ENCODE measurements around the gene ALPI. TPM values are rescaled to one million over a fixed set of nuclear protein-coding genes. Genes with fewer than 3 reads are reported as not detected.

The ALPI gene
- total RNA-seq, 1 experiment from 2014 or later = not detected

GRCh38 chr2:232415138-232415690 is 40.7 kb upstream of the ALPI start:
- H3K4me2 ChIP-seq (ENCODE audit: low read length) = 0 out of 2 replicates have a peak overlapping the region, but pooled peaks have one; percentile 10
- no peaks in the 10 kb centered on the region for H3K79me2 ChIP-seq (ENCODE audit: insufficient read depth, low read length)
- CTCF ChIA-PET = no interaction called here
- H3K4me3 ChIP-seq (replicated peaks in 1 of 2; ENCODE audit: low read depth in 1 of 2, low read length in 2 of 2) = no peak overlapping the region
- POLR2A ChIA-PET = no interaction called here
- H2AFZ ChIP-seq (ENCODE audit: low read depth, low read length, poor library complexity, severe bottlenecking) = no peak overlapping the region
- no peak overlapping the region for H3K27ac ChIP-seq (ENCODE audit: low read depth, low read length)
- DNase-seq (ENCODE audit: low read depth, low spot score) = no peak
- RAD21 ChIA-PET (ENCODE audit: low non-redundant PET in 1 of 2, low total read pairs in 2 of 2, uncharacterized antibody in 2 of 2, unreplicated experiment in 2 of 2) = no interaction called here
- no TSS peak for BruUV-seq (replicated peaks)
- H3K4me1 ChIP-seq (ENCODE audit: control insufficient read depth in 1 of 2, insufficient read depth in 2 of 2, low read length in 2 of 2) = peaks cover 5 to 14% of the 10 kb centered on the region in 2 experiments; a peak in 3 of 4 replicates
- intact Hi-C loops (cut with micrococcal nuclease) = no loop called here
- ATAC-seq = no peak
- no peaks in the 10 kb centered on the region for H3K9me3 ChIP-seq (ENCODE audit: control insufficient read depth in 1 of 2, insufficient read depth in 1 of 2, low read depth in 1 of 2, low read length in 2 of 2)
- H3K36me3 ChIP-seq (ENCODE audit: control insufficient read depth in 1 of 2, insufficient read depth in 2 of 2, low read length in 2 of 2) = no peaks in the 10 kb centered on the region
- no peaks in the 10 kb centered on the region for H4K20me1 ChIP-seq (ENCODE audit: insufficient read depth)
- no peak overlapping the region for H3K9ac ChIP-seq (ENCODE audit: low read length)
- H3K9me2 ChIP-seq (ENCODE audit: insufficient read depth) = no peaks in the 10 kb centered on the region
- H3K27me3 ChIP-seq (ENCODE audit: insufficient read depth, low read length) = no peaks in the 10 kb centered on the region
- TF ChIP-seq JUND (IDR thresholded peaks at IDR 0.05) (no peak), SIN3A (IDR thresholded peaks at IDR 0.05; ENCODE audit: low read depth) (no peak), SRF (IDR thresholded peaks at IDR 0.05; ENCODE audit: low read depth) (no peak), ELF1 (IDR thresholded peaks at IDR 0.05; ENCODE audit: borderline replicate concordance, low read depth) (no peak), YY1 (IDR thresholded peaks at IDR 0.05; ENCODE audit: extremely low read depth, insufficient replicate concordance, low read depth, low read length) (no peak), CEBPB (IDR thresholded peaks at IDR 0.05; ENCODE audit: low read depth) (no peak), EZH2phosphoT487 (IDR thresholded peaks at IDR 0.05; ENCODE audit: borderline replicate concordance) (no peak), RAD21 (IDR thresholded peaks at IDR 0.05; ENCODE audit: low read depth) (no peak), TCF7L2 (IDR thresholded peaks at IDR 0.05; ENCODE audit: borderline replicate concordance, extremely low read depth, insufficient read depth, insufficient read length) (no peak), POLR2A (IDR thresholded peaks at IDR 0.05; ENCODE audit: borderline replicate concordance, extremely low read depth, insufficient read depth, insufficient read length) (no peak), FOSL1 (IDR thresholded peaks at IDR 0.05; ENCODE audit: low read depth) (no peak), CBX3 (IDR thresholded peaks at IDR 0.05; ENCODE audit: low read depth) (no peak), CTCF (IDR thresholded peaks at IDR 0.05 in 2 of 3, conservative IDR thresholded peaks at IDR 0.05 in 1 of 3; ENCODE audit: borderline replicate concordance in 1 of 3, insufficient read depth in 1 of 3, low read depth in 2 of 3, low read length in 2 of 3) (no peak)
- TF ChIP-seq, protein P1, sequence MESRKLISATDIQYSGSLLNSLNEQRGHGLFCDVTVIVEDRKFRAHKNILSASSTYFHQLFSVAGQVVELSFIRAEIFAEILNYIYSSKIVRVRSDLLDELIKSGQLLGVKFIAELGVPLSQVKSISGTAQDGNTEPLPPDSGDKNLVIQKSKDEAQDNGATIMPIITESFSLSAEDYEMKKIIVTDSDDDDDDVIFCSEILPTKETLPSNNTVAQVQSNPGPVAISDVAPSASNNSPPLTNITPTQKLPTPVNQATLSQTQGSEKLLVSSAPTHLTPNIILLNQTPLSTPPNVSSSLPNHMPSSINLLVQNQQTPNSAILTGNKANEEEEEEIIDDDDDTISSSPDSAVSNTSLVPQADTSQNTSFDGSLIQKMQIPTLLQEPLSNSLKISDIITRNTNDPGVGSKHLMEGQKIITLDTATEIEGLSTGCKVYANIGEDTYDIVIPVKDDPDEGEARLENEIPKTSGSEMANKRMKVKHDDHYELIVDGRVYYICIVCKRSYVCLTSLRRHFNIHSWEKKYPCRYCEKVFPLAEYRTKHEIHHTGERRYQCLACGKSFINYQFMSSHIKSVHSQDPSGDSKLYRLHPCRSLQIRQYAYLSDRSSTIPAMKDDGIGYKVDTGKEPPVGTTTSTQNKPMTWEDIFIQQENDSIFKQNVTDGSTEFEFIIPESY (IDR thresholded peaks at IDR 0.05; ENCODE audit: extremely low read depth, insufficient replicate concordance, low read length) = no peak
- TF ChIP-seq, protein P2, sequence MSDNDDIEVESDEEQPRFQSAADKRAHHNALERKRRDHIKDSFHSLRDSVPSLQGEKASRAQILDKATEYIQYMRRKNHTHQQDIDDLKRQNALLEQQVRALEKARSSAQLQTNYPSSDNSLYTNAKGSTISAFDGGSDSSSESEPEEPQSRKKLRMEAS (IDR thresholded peaks at IDR 0.05) = no peak
- TF ChIP-seq, protein P3, sequence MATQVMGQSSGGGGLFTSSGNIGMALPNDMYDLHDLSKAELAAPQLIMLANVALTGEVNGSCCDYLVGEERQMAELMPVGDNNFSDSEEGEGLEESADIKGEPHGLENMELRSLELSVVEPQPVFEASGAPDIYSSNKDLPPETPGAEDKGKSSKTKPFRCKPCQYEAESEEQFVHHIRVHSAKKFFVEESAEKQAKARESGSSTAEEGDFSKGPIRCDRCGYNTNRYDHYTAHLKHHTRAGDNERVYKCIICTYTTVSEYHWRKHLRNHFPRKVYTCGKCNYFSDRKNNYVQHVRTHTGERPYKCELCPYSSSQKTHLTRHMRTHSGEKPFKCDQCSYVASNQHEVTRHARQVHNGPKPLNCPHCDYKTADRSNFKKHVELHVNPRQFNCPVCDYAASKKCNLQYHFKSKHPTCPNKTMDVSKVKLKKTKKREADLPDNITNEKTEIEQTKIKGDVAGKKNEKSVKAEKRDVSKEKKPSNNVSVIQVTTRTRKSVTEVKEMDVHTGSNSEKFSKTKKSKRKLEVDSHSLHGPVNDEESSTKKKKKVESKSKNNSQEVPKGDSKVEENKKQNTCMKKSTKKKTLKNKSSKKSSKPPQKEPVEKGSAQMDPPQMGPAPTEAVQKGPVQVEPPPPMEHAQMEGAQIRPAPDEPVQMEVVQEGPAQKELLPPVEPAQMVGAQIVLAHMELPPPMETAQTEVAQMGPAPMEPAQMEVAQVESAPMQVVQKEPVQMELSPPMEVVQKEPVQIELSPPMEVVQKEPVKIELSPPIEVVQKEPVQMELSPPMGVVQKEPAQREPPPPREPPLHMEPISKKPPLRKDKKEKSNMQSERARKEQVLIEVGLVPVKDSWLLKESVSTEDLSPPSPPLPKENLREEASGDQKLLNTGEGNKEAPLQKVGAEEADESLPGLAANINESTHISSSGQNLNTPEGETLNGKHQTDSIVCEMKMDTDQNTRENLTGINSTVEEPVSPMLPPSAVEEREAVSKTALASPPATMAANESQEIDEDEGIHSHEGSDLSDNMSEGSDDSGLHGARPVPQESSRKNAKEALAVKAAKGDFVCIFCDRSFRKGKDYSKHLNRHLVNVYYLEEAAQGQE (IDR thresholded peaks at IDR 0.05; ENCODE audit: low read depth) = no peak

All from HCT116 (cell line).